HG03159 (cell line): ENCODE data around the gene RNF208.
"Not testable (repeated sequence)": the region's sequence is repeated elsewhere in the genome, so short reads cannot be mapped to it uniquely, and the experiment has no call there.

Experiments
- ATAC-seq: cut with Tn5 transposase; IDR thresholded peaks from one replicate; pipeline ENCODE4 v1.9.1; 2021; ENCODE audit warnings: mild to moderate bottlenecking, moderate library complexity; ENCODE audit not compliant: unreplicated experiment

Gene RNF208

GRCh38 chr9:137240318-137240840, 18.3 kb upstream of the RNF208 start:
- ATAC-seq, result peak; percentile 24

- not testable (repeated sequence) for ATAC-seq
Measured at GRCh38 chr9:137239541-137240200, 17.6 kb upstream of the RNF208 start.

- no peak for ATAC-seq
Measured at GRCh38 chr9:137237759-137238726, 16.0 kb upstream of the RNF208 start.

GRCh38 chr9:137236936-137237421, 14.9 kb upstream of the RNF208 start:
- no peak for ATAC-seq

- peak; percentile 18 for ATAC-seq
Measured at GRCh38 chr9:137236238-137236935, 14.3 kb upstream of the RNF208 start.

GRCh38 chr9:137235424-137236237, 13.6 kb upstream of the RNF208 start:
- no peak for ATAC-seq

- no peak for ATAC-seq
Measured at GRCh38 chr9:137234758-137235423, 12.9 kb upstream of the RNF208 start.

GRCh38 chr9:137234055-137234697, 12.1 kb upstream of the RNF208 start:
- no peak for ATAC-seq

- no peak for ATAC-seq
Measured at GRCh38 chr9:137233143-137233980, 11.3 kb upstream of the RNF208 start.

- no peak for ATAC-seq
Measured at GRCh38 chr9:137232510-137232909, 10.5 kb upstream of the RNF208 start.

GRCh38 chr9:137232101-137232500, 10.1 kb upstream of the RNF208 start:
- ATAC-seq, result no peak

- no peak for ATAC-seq
Measured at GRCh38 chr9:137231372-137232039, 9.5 kb upstream of the RNF208 start.

- ATAC-seq, result no peak
Measured at GRCh38 chr9:137230705-137231371, 8.8 kb upstream of the RNF208 start, which contains the start of gene SLC34A3. Gene SLC34A3 (plus strand): TSS chr9:137230901. CDS start chr9:137231703, 802 bp downstream.

GRCh38 chr9:137229903-137230704, 8.1 kb upstream of the RNF208 start:
- no peak for ATAC-seq

- no peak for ATAC-seq
Measured at GRCh38 chr9:137228968-137229896, 7.2 kb upstream of the RNF208 start.
